Panc1 (cell line): ENCODE measurements around the gene GLI3. TPM values are rescaled to one million over a fixed set of nuclear protein-coding genes. Genes with fewer than 3 reads are reported as not detected.

ENCODE experiments used
- ATAC-seq: fragments of 200-7000 bp; cut with Tn5 transposase; 2 replicates; pipeline ENCODE4 v1.9.1; 2020; ENCODE audit warnings: mild to moderate bottlenecking, moderate library complexity
- BruUV-seq: library from RNA; stranded (reverse); fragments of 400-500 nt; replicated peaks from 2 replicates; lab custom pipeline; 2021; lab: Mats Ljungman, UMichigan
- CTCF ChIA-PET: fragments of 300-600 bp; sonication (Branson Sonifier 250); formaldehyde crosslinking; loops from one replicate; lab custom pipeline; 2022; ENCODE audit warnings: antibody characterized with exemption; lab: Charles Lee
- POLR2A ChIA-PET: fragments of 300-600 bp; sonication (Branson Sonifier 250); formaldehyde crosslinking; loops from one replicate; lab custom pipeline; 2022; ENCODE audit warnings: antibody characterized with exemption; lab: Charles Lee
- DNase-seq: peaks from one replicate; pipeline ENCODE4 v3.0.0-alpha.2; 2010; ENCODE audit warnings: low read depth, low spot score
- H3K27ac ChIP-seq: 2 replicates; pipeline ENCODE4 v1.5.1; 2011; ENCODE audit warnings: mild to moderate bottlenecking, low read length, inconsistent platforms
- H3K27me3 ChIP-seq: fragments of 200-500 bp; sonication (Bioruptor generic); 2 replicates; pipeline ENCODE4 v1.6.0; 2014; ENCODE audit warnings: low read length, inconsistent platforms; ENCODE audit not compliant: control insufficient read depth, insufficient read depth
- H3K36me3 ChIP-seq: fragments of 200-500 bp; sonication (Bioruptor generic); 2 replicates; pipeline ENCODE4 v1.5.1; 2014; ENCODE audit warnings: inconsistent platforms, mild to moderate bottlenecking, low read length, moderate library complexity; ENCODE audit not compliant: control insufficient read depth, insufficient read depth
- H3K4me1 ChIP-seq: 2 replicates; pipeline ENCODE4 v1.5.1; 2011; ENCODE audit warnings: inconsistent platforms, mild to moderate bottlenecking, low read length, moderate library complexity; ENCODE audit not compliant: control insufficient read depth, insufficient read depth
- H3K4me3 ChIP-seq, 2 experiments: 2 replicates each; pipeline ENCODE4 v1.5.1; 2011 to 2012; ENCODE audit warnings: low read depth in 2 of 2, low read length in 2 of 2, mild to moderate bottlenecking in 2 of 2, inconsistent platforms in 1 of 2, moderate library complexity in 1 of 2
- H3K9me3 ChIP-seq: fragments of 200-500 bp; sonication (Bioruptor generic); 2 replicates; pipeline ENCODE4 v1.5.1; 2014; ENCODE audit warnings: low read depth, mild to moderate bottlenecking, inconsistent platforms, low read length, moderate library complexity; ENCODE audit not compliant: control insufficient read depth, insufficient read depth
- POLR2AphosphoS5 ChIP-seq: IDR thresholded peaks from 2 replicates; pipeline ENCODE4 v1.6.1; 2012; ENCODE audit warnings: mild to moderate bottlenecking, low read depth, low read length, moderate library complexity
- REST ChIP-seq, 2 experiments: IDR thresholded peaks; 2 replicates each; pipeline ENCODE4 v1.6.1; 2011 to 2012; ENCODE audit warnings: low read depth in 2 of 2, control low read depth in 1 of 2, low read length in 1 of 2, mild to moderate bottlenecking in 1 of 2, moderate library complexity in 1 of 2; ENCODE audit not compliant: insufficient read depth in 1 of 2
- SIN3A ChIP-seq: IDR thresholded peaks from 2 replicates; pipeline ENCODE4 v1.6.1; 2012; ENCODE audit warnings: low read depth, mild to moderate bottlenecking, low read length, moderate library complexity, borderline replicate concordance; ENCODE audit not compliant: insufficient read depth
- TCF7L2 ChIP-seq: IDR thresholded peaks from 2 replicates; pipeline ENCODE4 v1.6.1; 2011; ENCODE audit warnings: mild to moderate bottlenecking, low read depth, low read length, inconsistent platforms
- in situ Hi-C: cut with HindIII; loops from 2 replicates; pipeline ENCODE4 v1.10.0; 2016; ENCODE audit warnings: low sequenced_read_pairs, low pct_unique_long_range_greater_than_20kb
- intact Hi-C: fragments of 100-400 bp; cut with micrococcal nuclease; formaldehyde crosslinking; loops from one replicate; pipeline ENCODE4 v1.10.0; 2022; ENCODE audit not compliant: unreplicated experiment
- total RNA-seq: library from RNA; stranded (reverse); gene quantifications from one replicate; pipeline ENCODE4 v1.2.1, GENCODE V29; 2021; ENCODE audit not compliant: unreplicated experiment
- TF ChIP-seq, protein P1 (sequence below): fragments of 450-650 bp; IDR thresholded peaks from 2 replicates; pipeline ENCODE4 v1.5.1; 2017; ENCODE audit warnings: mild to moderate bottlenecking

GLI3 gene
- total RNA-seq, 1 experiment from 2014 or later = 3.7 TPM

DNA sequence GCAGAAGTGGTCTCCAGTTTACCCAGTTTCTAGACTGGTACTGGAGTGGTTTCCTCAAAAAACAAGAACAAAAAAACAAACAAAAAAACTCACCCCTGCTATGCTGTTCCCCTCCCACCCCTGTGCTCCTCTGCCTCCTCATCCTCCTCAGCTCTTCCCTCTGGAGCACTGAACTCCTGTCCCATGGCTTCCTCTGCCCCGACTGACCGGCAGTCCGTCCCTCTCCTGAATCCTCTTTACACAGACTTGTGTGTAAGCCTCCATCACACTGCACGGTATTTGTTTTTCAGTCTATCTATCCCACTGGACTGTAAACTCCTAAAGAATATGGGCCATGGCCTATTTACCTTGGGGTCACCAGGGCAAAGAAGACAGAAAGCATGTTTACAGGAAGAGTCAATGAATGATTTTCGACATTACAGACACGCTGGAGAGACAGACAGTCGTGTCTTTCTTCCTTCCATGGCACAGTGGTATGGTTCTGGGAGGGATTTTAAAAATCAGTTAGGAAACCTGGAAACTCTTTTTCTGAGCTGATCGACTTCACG lies 265.3 kb downstream of the GLI3 start:
- H3K27me3 ChIP-seq = no peaks in the 10 kb centered on the region
- intact Hi-C loops = loop anchor here (10.0 kb wide), 2 partner anchors 723 to 873 kb away; no protein-coding TSS in a partner anchor
- in situ Hi-C loops = no loop called here
- no peak overlapping the region for H3K4me3 ChIP-seq
- DNase-seq (no peak), ATAC-seq (no peak)
- CTCF ChIA-PET = no interaction called here
- H3K9me3 ChIP-seq = no peaks in the 10 kb centered on the region
- no peaks in the 10 kb centered on the region for H3K36me3 ChIP-seq
- no peaks in the 10 kb centered on the region for H3K4me1 ChIP-seq
- POLR2A ChIA-PET = no interaction called here
- TF ChIP-seq SIN3A (no peak), POLR2AphosphoS5 (no peak)
- TF ChIP-seq, protein P1, sequence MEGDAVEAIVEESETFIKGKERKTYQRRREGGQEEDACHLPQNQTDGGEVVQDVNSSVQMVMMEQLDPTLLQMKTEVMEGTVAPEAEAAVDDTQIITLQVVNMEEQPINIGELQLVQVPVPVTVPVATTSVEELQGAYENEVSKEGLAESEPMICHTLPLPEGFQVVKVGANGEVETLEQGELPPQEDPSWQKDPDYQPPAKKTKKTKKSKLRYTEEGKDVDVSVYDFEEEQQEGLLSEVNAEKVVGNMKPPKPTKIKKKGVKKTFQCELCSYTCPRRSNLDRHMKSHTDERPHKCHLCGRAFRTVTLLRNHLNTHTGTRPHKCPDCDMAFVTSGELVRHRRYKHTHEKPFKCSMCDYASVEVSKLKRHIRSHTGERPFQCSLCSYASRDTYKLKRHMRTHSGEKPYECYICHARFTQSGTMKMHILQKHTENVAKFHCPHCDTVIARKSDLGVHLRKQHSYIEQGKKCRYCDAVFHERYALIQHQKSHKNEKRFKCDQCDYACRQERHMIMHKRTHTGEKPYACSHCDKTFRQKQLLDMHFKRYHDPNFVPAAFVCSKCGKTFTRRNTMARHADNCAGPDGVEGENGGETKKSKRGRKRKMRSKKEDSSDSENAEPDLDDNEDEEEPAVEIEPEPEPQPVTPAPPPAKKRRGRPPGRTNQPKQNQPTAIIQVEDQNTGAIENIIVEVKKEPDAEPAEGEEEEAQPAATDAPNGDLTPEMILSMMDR = no peak
- H3K27ac ChIP-seq = no peak overlapping the region
- no TSS peak for BruUV-seq

DNA sequence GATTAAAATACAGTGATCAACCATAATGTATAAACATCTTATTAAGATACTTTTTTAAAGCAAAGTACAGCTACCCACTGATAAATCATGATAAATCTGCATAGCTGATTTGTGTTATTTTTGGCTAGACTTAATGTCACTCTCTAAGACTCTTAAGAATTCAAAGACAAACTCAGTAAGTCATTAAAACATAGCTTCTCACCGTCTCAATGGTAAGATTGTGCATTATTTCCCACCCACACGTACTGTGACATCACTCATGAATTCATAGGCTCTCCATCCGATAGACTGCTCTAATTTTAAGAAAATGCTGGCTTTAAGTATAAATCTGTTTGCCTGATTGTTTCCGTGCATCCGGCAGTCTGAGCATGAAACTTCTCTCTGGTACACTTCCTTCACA lies 266.1 kb downstream of the GLI3 start:
- no peaks in the 10 kb centered on the region for H3K27me3 ChIP-seq
- DNase-seq = no peak
- in situ Hi-C loops = no loop called here
- ATAC-seq = no peak
- no peak for TF ChIP-seq POLR2AphosphoS5
- no peak for TF ChIP-seq TCF7L2
- TF ChIP-seq, protein P1 = no peak
- TF ChIP-seq SIN3A = no peak
- TF ChIP-seq REST (IDR thresholded peaks at IDR 0.05; ENCODE audit: insufficient read depth in 1 of 2, low read depth in 2 of 2, low read length in 1 of 2) = no peak
- CTCF ChIA-PET = no interaction called here
- no peak overlapping the region for H3K27ac ChIP-seq
- H3K4me3 ChIP-seq = no peak overlapping the region
- H3K4me1 ChIP-seq = no peaks in the 10 kb centered on the region
- no peaks in the 10 kb centered on the region for H3K9me3 ChIP-seq
- no TSS peak for BruUV-seq
- POLR2A ChIA-PET = no interaction called here
- H3K36me3 ChIP-seq = no peaks in the 10 kb centered on the region
- intact Hi-C loops = loop anchor here (10.0 kb wide), 2 partner anchors 724 to 874 kb away; no protein-coding TSS in a partner anchor
